ENCODE data around the gene PRSS2. TPM values are rescaled to one million over a fixed set of nuclear protein-coding genes. Genes with fewer than 3 reads are reported as not detected.
A peak's percentile ranks its signal among the peaks of the same experiment; 100 is the strongest.
"Not testable (repeated sequence)": the region's sequence is repeated elsewhere in the genome, so short reads cannot be mapped to it uniquely, and the experiment has no call there.

The PRSS2 gene
- total RNA-seq (not detected), polyA plus RNA-seq (not detected)

DNA sequence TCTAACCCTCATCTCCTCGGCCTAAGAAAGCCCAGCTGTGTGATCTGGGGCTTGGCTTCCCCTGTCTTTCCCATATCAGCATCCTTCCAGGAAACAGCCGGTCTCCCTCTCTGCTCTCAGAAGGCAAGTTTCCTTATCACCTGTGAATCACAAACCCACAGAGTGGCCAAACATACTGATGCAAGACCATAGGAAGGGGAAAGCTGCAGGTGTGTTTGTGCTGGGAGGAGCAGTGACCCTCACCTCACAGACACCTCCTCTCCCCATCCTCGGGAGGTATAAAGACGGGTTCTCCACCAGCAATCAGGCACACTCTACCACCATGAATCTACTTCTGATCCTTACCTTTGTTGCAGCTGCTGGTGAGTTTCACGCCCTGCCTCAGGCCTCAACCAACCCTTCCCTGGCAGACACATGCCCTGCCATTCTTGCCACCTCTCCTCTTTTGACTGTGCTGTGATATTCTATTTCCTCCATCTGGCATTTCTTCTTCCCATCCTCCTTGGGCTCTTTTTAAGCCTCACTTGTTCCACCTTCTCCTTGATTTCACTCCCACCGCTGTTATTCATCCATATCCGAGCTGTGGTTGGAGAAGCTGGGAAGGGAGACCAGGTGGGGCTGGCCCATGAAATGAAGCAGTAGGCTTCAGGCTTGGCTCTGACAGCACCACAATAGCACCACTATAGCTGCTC is at the start of gene PRSS2:
PRSS2 (plus strand) TSS at position 310 of the 692 bp plus-strand sequence; CDS start at position 323, 13 bp downstream.
- Histone ChIP-seq H3K9me3 (ENCODE audit: control insufficient read depth in 1 of 2, low read length in 2 of 2) (no peaks in the 10 kb centered on the region), H3K27ac (ENCODE audit: low read depth, low read length) (no peak within 1 kb of the TSS), H3K4me1 (ENCODE audit: insufficient read depth, low read length) (no peaks in the 10 kb centered on the region), H3K4me3 (ENCODE audit: low read length in 2 of 2) (no peak within 1 kb of the TSS), H3K27me3 (ENCODE audit: insufficient read depth, low read length) (no peaks in the 10 kb centered on the region), H3K36me3 (ENCODE audit: insufficient read depth, low read length) (no peaks in the 10 kb centered on the region)
- Mint-ChIP-seq H3K27ac (peak within 1 kb of the TSS in 1 of 7 donors; percentile 48), H3K9me3 (no peaks in the 10 kb centered on the region), H3K4me3 (no peak within 1 kb of the TSS), H3K4me1 (peaks cover 0 to 2% (median 0%) of the 10 kb centered on the region in 4 donors), H3K27me3 (no peaks in the 10 kb centered on the region), H3K36me3 (no peaks in the 10 kb centered on the region)
- no peak for DNase-seq
- ChIA-PET CTCF (ENCODE audit: partially characterized antibody) (no interaction called here), POLR2A (ENCODE audit: partially characterized antibody) (no interaction called here)
- intact Hi-C loops (cut with micrococcal nuclease) = no loop called here

DNA sequence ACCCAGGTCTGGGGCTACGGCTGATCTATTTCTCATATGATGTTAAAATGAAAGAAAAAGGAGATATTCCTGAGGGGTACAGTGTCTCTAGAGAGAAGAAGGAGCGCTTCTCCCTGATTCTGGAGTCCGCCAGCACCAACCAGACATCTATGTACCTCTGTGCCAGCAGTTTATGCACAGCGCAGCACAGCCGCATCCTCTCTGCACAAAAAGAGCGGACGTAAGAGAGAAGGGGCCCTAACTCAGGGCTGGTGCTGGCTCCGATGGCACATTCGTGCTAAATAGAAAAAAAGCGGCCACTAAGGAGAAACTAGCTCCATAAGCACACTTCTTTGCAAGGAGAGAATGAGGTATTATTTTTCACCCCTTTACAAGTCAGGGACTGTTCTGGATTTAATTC is 49.8 kb upstream of the PRSS2 start:
- POLR2A ChIA-PET (ENCODE audit: partially characterized antibody) = interaction anchor here (2.5 kb wide), 1 partner anchor 77 kb away, joined by 13 read pairs; no protein-coding TSS in a partner anchor
- no peak for DNase-seq
- H3K4me3 Mint-ChIP-seq = peak overlapping the region; percentile 61 to 80 (median 78)
- H3K9me3 Mint-ChIP-seq = no peaks in the 10 kb centered on the region
- peak overlapping the region; percentile 48 to 98 (median 87) for H3K27ac Mint-ChIP-seq
- Histone ChIP-seq H3K9me3 (ENCODE audit: control insufficient read depth in 1 of 2, low read length in 2 of 2) (no peaks in the 10 kb centered on the region), H3K27me3 (ENCODE audit: insufficient read depth, low read length) (no peaks in the 10 kb centered on the region), H3K36me3 (ENCODE audit: insufficient read depth, low read length) (no peaks in the 10 kb centered on the region), H3K4me3 (ENCODE audit: low read length in 2 of 2) (no peak overlapping the region), H3K27ac (ENCODE audit: low read depth, low read length) (peak overlapping the region; percentile 26), H3K4me1 (ENCODE audit: insufficient read depth, low read length) (peaks cover 37% of the 10 kb centered on the region)
- intact Hi-C loops (cut with micrococcal nuclease) = no loop called here
- no peaks in the 10 kb centered on the region for H3K36me3 Mint-ChIP-seq
- H3K4me1 Mint-ChIP-seq = peaks cover 14 to 37% (median 25%) of the 10 kb centered on the region in 4 donors
- H3K27me3 Mint-ChIP-seq = no peaks in the 10 kb centered on the region
- CTCF ChIA-PET (ENCODE audit: partially characterized antibody) = no interaction called here

DNA sequence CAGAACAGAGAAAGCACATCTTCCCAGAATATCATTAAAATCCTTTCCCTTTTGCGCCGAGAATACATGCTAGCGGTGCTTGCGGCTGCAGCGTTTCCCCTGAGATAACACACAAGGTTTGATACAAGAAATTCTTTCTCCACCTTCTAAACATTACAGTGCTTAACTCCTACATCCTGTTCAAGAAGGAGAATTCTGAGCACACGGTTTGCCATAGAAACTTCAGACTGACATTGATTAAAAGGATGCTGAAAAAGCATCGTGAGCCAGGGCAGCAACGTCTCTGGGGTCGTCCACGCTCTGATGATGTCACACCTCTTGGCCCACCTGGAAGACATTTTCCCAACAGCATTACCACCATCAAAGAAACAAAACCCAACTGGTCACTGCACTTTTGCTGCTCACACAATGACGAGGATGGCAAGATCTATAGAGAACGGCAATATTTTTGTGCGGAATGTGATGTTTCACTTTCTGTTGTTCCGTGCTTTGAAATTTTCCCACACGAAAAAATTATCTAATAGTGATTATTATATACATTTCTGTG is 48.4 kb upstream of the PRSS2 start:
- Mint-ChIP-seq H3K36me3 (no peaks in the 10 kb centered on the region), H3K27ac (peak overlapping the region; percentile 77 to 98 (median 95)), H3K9me3 (no peaks in the 10 kb centered on the region), H3K4me3 (peak overlapping the region; percentile 88 to 97 (median 94)), H3K27me3 (no peaks in the 10 kb centered on the region), H3K4me1 (peaks cover 7 to 24% (median 15%) of the 10 kb centered on the region in 4 donors)
- Histone ChIP-seq H3K36me3 (ENCODE audit: insufficient read depth, low read length) (no peaks in the 10 kb centered on the region), H3K4me1 (ENCODE audit: insufficient read depth, low read length) (peaks cover 24% of the 10 kb centered on the region), H3K27me3 (ENCODE audit: insufficient read depth, low read length) (no peaks in the 10 kb centered on the region), H3K4me3 (ENCODE audit: low read length in 2 of 2) (peak overlapping the region in 1 of 2 donors; percentile 31), H3K9me3 (ENCODE audit: control insufficient read depth in 1 of 2, low read length in 2 of 2) (no peaks in the 10 kb centered on the region), H3K27ac (ENCODE audit: low read depth, low read length) (peak overlapping the region; percentile 43)
- CTCF ChIA-PET (ENCODE audit: partially characterized antibody) = no interaction called here
- DNase-seq = no peak
- intact Hi-C loops (cut with micrococcal nuclease) = no loop called here
- POLR2A ChIA-PET (ENCODE audit: partially characterized antibody) = interaction anchor here (2.2 kb wide), 1 partner anchor 9 kb away, joined by 12 read pairs; no protein-coding TSS in a partner anchor

DNA sequence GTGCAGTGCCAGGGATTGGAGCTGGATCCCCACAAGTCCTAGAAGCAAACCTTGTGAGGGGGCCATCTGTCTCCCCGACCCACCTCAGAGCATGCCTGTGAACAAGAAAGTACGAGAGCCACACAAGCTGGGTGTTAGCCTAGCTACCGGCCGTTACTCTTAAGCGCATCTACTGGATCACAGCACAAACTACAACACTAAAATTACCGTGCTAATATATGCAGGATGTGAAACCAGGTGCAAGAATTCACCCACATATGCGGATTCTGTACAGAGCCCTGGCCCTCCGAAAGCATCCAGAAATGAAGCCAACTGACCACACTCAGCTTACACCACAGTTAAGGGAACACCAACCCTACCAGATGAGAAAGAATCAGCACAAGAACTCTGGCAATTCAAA is 37.5 kb upstream of the PRSS2 start:
- Mint-ChIP-seq H3K27ac (no peak overlapping the region), H3K9me3 (no peaks in the 10 kb centered on the region), H3K4me3 (peak overlapping the region in 3 of 8 donors; percentile 41 to 65 (median 53)), H3K4me1 (no peaks in the 10 kb centered on the region), H3K36me3 (no peaks in the 10 kb centered on the region), H3K27me3 (no peaks in the 10 kb centered on the region)
- DNase-seq = no peak
- H3K4me3 ChIP-seq (ENCODE audit: low read length in 2 of 2) = no peak overlapping the region
- H3K36me3 ChIP-seq (ENCODE audit: insufficient read depth, low read length) = no peaks in the 10 kb centered on the region
- ChIA-PET POLR2A (ENCODE audit: partially characterized antibody) (interaction anchor here (1.2 kb wide), 1 partner anchor 75 kb away, joined by 4 read pairs; no protein-coding TSS in a partner anchor), CTCF (ENCODE audit: partially characterized antibody) (interaction anchor here (1.1 kb wide), 1 partner anchor 50 kb away, joined by 3 read pairs; no protein-coding TSS in a partner anchor)
- intact Hi-C loops (cut with micrococcal nuclease) = no loop called here
- no peaks in the 10 kb centered on the region for H3K4me1 ChIP-seq (ENCODE audit: insufficient read depth, low read length)
- no peaks in the 10 kb centered on the region for H3K9me3 ChIP-seq (ENCODE audit: control insufficient read depth in 1 of 2, low read length in 2 of 2)
- H3K27me3 ChIP-seq (ENCODE audit: insufficient read depth, low read length) = no peaks in the 10 kb centered on the region
- H3K27ac ChIP-seq (ENCODE audit: low read depth, low read length) = no peak overlapping the region

DNA sequence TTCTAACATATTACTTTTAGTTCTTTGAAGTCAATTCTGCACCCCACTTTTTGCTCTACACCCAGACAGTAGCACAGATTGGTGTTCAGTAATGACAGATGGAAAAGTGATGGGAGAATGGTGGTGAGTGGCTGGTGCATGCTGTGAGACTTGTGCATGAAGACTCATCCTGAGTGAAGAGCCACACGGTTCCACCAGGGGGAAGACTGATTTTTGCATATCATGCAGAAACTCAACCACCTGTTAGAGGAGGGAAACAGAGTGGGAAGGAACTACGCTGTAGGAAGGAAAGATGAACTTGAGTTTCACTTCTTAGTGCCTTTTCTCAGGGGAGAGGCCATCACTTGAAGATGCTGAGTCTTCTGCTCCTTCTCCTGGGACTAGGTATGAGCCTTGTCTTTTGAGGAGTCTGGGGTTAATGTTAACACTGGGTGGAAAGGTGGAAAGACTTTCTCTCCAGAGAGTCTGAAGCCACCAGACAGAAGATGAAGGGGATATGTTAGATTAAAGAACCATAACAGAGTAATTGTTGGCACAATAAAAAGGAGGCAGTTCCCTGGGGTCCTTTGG is 30.8 kb upstream of the PRSS2 start:
- no peaks in the 10 kb centered on the region for H3K36me3 ChIP-seq (ENCODE audit: insufficient read depth, low read length)
- H3K9me3 ChIP-seq (ENCODE audit: control insufficient read depth in 1 of 2, low read length in 2 of 2) = no peaks in the 10 kb centered on the region
- Mint-ChIP-seq H3K4me1 (peaks cover 0 to 3% (median 1%) of the 10 kb centered on the region in 4 donors), H3K4me3 (peak overlapping the region; percentile 35 to 76 (median 62)), H3K9me3 (no peaks in the 10 kb centered on the region), H3K27ac (peak overlapping the region in 2 of 7 donors; percentile 46 to 74), H3K27me3 (no peaks in the 10 kb centered on the region), H3K36me3 (no peaks in the 10 kb centered on the region)
- intact Hi-C loops (cut with micrococcal nuclease) = no loop called here
- no peak overlapping the region for H3K27ac ChIP-seq (ENCODE audit: low read depth, low read length)
- no peak for DNase-seq
- ChIA-PET CTCF (ENCODE audit: partially characterized antibody) (no interaction called here), POLR2A (ENCODE audit: partially characterized antibody) (interaction anchor here (0.8 to 1.0 kb wide), 3 partner anchors 57 to 69 kb away, joined by 3 read pairs; no protein-coding TSS in a partner anchor)
- H3K27me3 ChIP-seq (ENCODE audit: insufficient read depth, low read length) = no peaks in the 10 kb centered on the region
- no peaks in the 10 kb centered on the region for H3K4me1 ChIP-seq (ENCODE audit: insufficient read depth, low read length)
- H3K4me3 ChIP-seq (ENCODE audit: low read length in 2 of 2) = no peak overlapping the region

DNA sequence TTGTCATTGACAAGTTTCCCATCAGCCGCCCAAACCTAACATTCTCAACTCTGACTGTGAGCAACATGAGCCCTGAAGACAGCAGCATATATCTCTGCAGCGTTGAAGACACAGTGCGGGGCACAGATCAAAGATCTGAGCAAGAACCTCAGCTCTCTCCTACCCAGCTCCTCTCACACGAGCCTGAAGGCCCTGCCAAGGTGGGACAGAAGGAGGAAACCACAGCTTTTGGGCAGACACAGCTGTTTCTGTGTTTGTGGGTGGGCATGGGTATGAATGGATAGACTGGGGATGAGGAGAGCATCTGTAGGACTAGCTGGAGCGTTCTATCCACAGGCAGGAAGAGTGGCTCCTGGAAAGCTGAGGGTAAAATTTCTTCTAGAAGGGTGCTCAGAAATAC is 30.0 kb upstream of the PRSS2 start:
- Histone ChIP-seq H3K27me3 (ENCODE audit: insufficient read depth, low read length) (no peaks in the 10 kb centered on the region), H3K27ac (ENCODE audit: low read depth, low read length) (no peak overlapping the region), H3K4me1 (ENCODE audit: insufficient read depth, low read length) (no peaks in the 10 kb centered on the region), H3K9me3 (ENCODE audit: control insufficient read depth in 1 of 2, low read length in 2 of 2) (no peaks in the 10 kb centered on the region), H3K4me3 (ENCODE audit: low read length in 2 of 2) (no peak overlapping the region), H3K36me3 (ENCODE audit: insufficient read depth, low read length) (no peaks in the 10 kb centered on the region)
- Mint-ChIP-seq H3K27ac (peak overlapping the region in 1 of 7 donors; percentile 15), H3K36me3 (no peaks in the 10 kb centered on the region), H3K27me3 (no peaks in the 10 kb centered on the region), H3K4me1 (peaks cover 0 to 3% (median 1%) of the 10 kb centered on the region in 4 donors), H3K9me3 (no peaks in the 10 kb centered on the region), H3K4me3 (no peak overlapping the region)
- CTCF ChIA-PET (ENCODE audit: partially characterized antibody) = no interaction called here
- intact Hi-C loops (cut with micrococcal nuclease) = no loop called here
- POLR2A ChIA-PET (ENCODE audit: partially characterized antibody) = interaction anchor here (0.8 to 1.0 kb wide), 2 partner anchors 56 to 69 kb away, joined by 3 read pairs; no protein-coding TSS in a partner anchor
- no peak for DNase-seq

DNA sequence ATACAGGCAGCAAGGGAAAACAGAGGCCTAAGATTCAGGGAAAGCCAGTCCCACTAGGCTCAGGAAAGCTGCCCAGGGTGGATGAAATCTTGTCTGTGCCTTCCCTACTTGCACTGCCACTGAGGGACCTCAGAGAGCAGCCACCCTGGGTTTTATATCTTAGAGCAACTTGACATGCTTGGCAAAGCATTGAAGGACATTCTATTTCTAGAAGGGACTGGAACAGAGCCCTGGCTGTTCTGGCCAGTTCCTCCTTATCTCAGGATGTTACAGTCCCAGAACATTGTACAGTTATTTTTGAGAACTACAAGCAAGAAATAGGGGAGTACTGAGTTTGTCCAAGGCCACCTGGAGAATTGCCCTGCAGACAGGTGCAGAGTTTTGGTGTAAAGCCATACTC is 28.8 kb upstream of the PRSS2 start:
- H3K27me3 ChIP-seq (ENCODE audit: insufficient read depth, low read length); H3K9me3 Mint-ChIP-seq; H3K36me3 ChIP-seq (ENCODE audit: insufficient read depth, low read length); DNase-seq; H3K9me3 ChIP-seq (ENCODE audit: control insufficient read depth in 1 of 2, low read length in 2 of 2); H3K4me3 Mint-ChIP-seq; H3K4me3 ChIP-seq (ENCODE audit: low read length in 2 of 2); H3K27ac Mint-ChIP-seq; H3K4me1 ChIP-seq (ENCODE audit: insufficient read depth, low read length); H3K4me1 Mint-ChIP-seq; H3K27me3 Mint-ChIP-seq; intact Hi-C loops (cut with micrococcal nuclease); H3K27ac ChIP-seq (ENCODE audit: low read depth, low read length); H3K36me3 Mint-ChIP-seq; POLR2A ChIA-PET (ENCODE audit: partially characterized antibody): not testable (repeated sequence)
- CTCF ChIA-PET (ENCODE audit: partially characterized antibody) = interaction anchor here (0.5 kb wide), 1 partner anchor 638 kb away, joined by 3 read pairs; no protein-coding TSS in a partner anchor

Measured in CD4-positive, alpha-beta memory T cell (primary cell).